SK-N-DZ (cell line): ENCODE results near the gene IPCEF1.
"Not testable (repeated sequence)": the region's sequence is repeated elsewhere in the genome, so short reads cannot be mapped to it uniquely, and the experiment has no call there.

ENCODE experiments used
- DNase-seq: peaks from one replicate; pipeline ENCODE4 v3.0.0-alpha.2; 2015; ENCODE audit warnings: low spot score

Gene IPCEF1

GRCh38 chr6:154247119-154247861 is 109.3 kb downstream of the IPCEF1 start:
- DNase-seq, result no peak

- no peak for DNase-seq
Observed at GRCh38 chr6:154246723-154247118, 109.9 kb downstream of the IPCEF1 start.

GRCh38 chr6:154245506-154245905 is 111.1 kb downstream of the IPCEF1 start:
- DNase-seq, result no peak

- no peak for DNase-seq
Observed at GRCh38 chr6:154243793-154244750, 112.5 kb downstream of the IPCEF1 start.

GRCh38 chr6:154242617-154243357 is 113.8 kb downstream of the IPCEF1 start:
- DNase-seq, result no peak

GRCh38 chr6:154241581-154241980 is 115.0 kb downstream of the IPCEF1 start:
- DNase-seq, result no peak

- DNase-seq, result not testable (repeated sequence)
Observed at GRCh38 chr6:154241061-154241460, 115.5 kb downstream of the IPCEF1 start.

- DNase-seq, result no peak
Observed at GRCh38 chr6:154239392-154239791, 117.2 kb downstream of the IPCEF1 start.

- DNase-seq, result no peak
Observed at GRCh38 chr6:154238831-154239230, 117.8 kb downstream of the IPCEF1 start.

GRCh38 chr6:154236646-154237301 is 119.8 kb downstream of the IPCEF1 start:
- no peak for DNase-seq

GRCh38 chr6:154234019-154234772 is 122.4 kb downstream of the IPCEF1 start:
- DNase-seq, result no peak

GRCh38 chr6:154233383-154233782 is 123.2 kb downstream of the IPCEF1 start:
- no peak for DNase-seq

GRCh38 chr6:154232013-154232910 is 124.3 kb downstream of the IPCEF1 start:
- no peak for DNase-seq

- no peak for DNase-seq
Observed at GRCh38 chr6:154230910-154231595, 125.5 kb downstream of the IPCEF1 start.

- DNase-seq, result no peak
Observed at GRCh38 chr6:154230393-154230792, 126.2 kb downstream of the IPCEF1 start.

GRCh38 chr6:154229786-154230185 is 126.8 kb downstream of the IPCEF1 start:
- DNase-seq, result no peak

GRCh38 chr6:154228521-154228905 is 128.1 kb downstream of the IPCEF1 start:
- DNase-seq, result no peak

GRCh38 chr6:154227862-154228520 is 128.6 kb downstream of the IPCEF1 start:
- DNase-seq, result no peak
